ENCODE measurements around the gene DNAJB6. TPM values are rescaled to one million over a fixed set of nuclear protein-coding genes. Genes with fewer than 3 reads are reported as not detected.
A peak's percentile ranks its signal among the peaks of the same experiment; 100 is the strongest.

The DNAJB6 gene
- total RNA-seq, 2 experiments from 2014 or later, result 69.3 to 74.9 TPM

GRCh38 chr7:157358041-157358752 lies 21.4 kb downstream of the DNAJB6 start:
- Mint-ChIP-seq H3K36me3 (ENCODE audit: low read depth) (peaks cover 52% of the 10 kb centered on the region), H3K27ac (peak overlapping the region; percentile 47), H3K4me1 (ENCODE audit: low read depth) (peaks cover 45% of the 10 kb centered on the region), H3K27me3 (ENCODE audit: low read depth) (no peaks in the 10 kb centered on the region), H3K4me3 (no peak overlapping the region), H3K9me3 (ENCODE audit: insufficient read depth) (no peaks in the 10 kb centered on the region)
- ChIA-PET CTCF (interaction anchor here (1.5 kb wide), 1 partner anchor 20 kb away, joined by 3 read pairs; no protein-coding TSS in a partner anchor), POLR2A (interaction anchor here (1.2 kb wide), 1 partner anchor 10 kb away, joined by 3 read pairs; no protein-coding TSS in a partner anchor)
- ATAC-seq (no peak), DNase-seq (no peak)

DNA sequence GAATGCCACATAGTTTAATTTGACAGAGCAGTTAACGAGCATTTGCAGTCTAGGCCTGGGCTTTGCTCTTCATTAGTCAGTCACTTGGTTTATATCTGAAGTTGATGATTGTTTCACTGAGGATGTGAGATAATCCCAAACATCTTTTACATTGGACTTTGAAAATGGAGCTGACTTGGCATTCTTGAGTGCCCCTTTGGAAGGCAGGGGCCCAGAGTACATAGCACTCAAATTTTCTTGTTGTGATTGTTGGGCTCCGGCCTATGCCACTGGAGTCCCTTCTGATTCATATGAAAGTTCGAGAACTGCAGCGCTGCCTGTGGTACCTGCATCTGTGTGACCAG lies 21.9 kb downstream of the DNAJB6 start:
- ChIA-PET CTCF (interaction anchor here (1.5 kb wide), 1 partner anchor 20 kb away, joined by 3 read pairs; no protein-coding TSS in a partner anchor), POLR2A (interaction anchor here (1.2 kb wide), 1 partner anchor 10 kb away, joined by 3 read pairs; no protein-coding TSS in a partner anchor)
- H3K4me3 Mint-ChIP-seq, result no peak overlapping the region
- H3K27me3 Mint-ChIP-seq (ENCODE audit: low read depth), result no peaks in the 10 kb centered on the region
- DNase-seq, result no peak
- peaks cover 40% of the 10 kb centered on the region for H3K4me1 Mint-ChIP-seq (ENCODE audit: low read depth)
- no peaks in the 10 kb centered on the region for H3K9me3 Mint-ChIP-seq (ENCODE audit: insufficient read depth)
- no peak for ATAC-seq
- H3K36me3 Mint-ChIP-seq (ENCODE audit: low read depth), result peaks cover 56% of the 10 kb centered on the region
- no peak overlapping the region for H3K27ac Mint-ChIP-seq

- Mint-ChIP-seq H3K36me3 (ENCODE audit: low read depth) (peaks cover 58% of the 10 kb centered on the region), H3K27ac (no peak overlapping the region), H3K4me3 (no peak overlapping the region), H3K9me3 (ENCODE audit: insufficient read depth) (no peaks in the 10 kb centered on the region), H3K27me3 (ENCODE audit: low read depth) (no peaks in the 10 kb centered on the region), H3K4me1 (ENCODE audit: low read depth) (peaks cover 37% of the 10 kb centered on the region)
- no peak for ATAC-seq
- ChIA-PET POLR2A (no interaction called here), CTCF (no interaction called here)
- DNase-seq, result no peak
These were observed 22.8 kb downstream of the DNAJB6 start for GRCh38 chr7:157359581-157359980.

- no peaks in the 10 kb centered on the region for H3K27me3 Mint-ChIP-seq (ENCODE audit: low read depth)
- H3K4me3 Mint-ChIP-seq, result no peak overlapping the region
- ChIA-PET CTCF (no interaction called here), POLR2A (no interaction called here)
- no peak overlapping the region for H3K27ac Mint-ChIP-seq
- H3K4me1 Mint-ChIP-seq (ENCODE audit: low read depth), result peaks cover 29% of the 10 kb centered on the region
- no peak for DNase-seq
- no peak for ATAC-seq
- H3K36me3 Mint-ChIP-seq (ENCODE audit: low read depth), result peaks cover 63% of the 10 kb centered on the region
- no peaks in the 10 kb centered on the region for H3K9me3 Mint-ChIP-seq (ENCODE audit: insufficient read depth)
These were observed 23.8 kb downstream of the DNAJB6 start for GRCh38 chr7:157360483-157361025.

DNA sequence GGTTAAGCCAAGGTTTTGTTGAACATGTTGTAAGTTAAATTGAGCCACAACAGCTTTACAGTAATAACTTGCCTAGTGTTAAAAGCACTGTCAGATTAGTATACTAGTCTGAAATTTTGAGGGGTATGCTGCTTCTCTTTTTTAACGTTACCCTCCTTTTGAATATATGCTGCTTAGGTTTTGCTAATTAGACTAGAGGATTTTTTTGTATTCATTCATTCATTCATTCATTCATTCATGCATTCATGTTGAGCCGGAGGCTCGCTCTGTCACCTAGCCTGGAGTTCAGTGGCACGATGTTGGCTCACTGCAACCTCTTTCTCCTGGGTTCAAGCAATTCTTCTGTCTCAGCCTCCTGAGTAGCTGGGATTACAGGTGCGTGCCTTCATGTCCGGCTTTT lies 24.7 kb downstream of the DNAJB6 start:
- DNase-seq (no peak), ATAC-seq (no peak)
- Mint-ChIP-seq H3K4me1 (ENCODE audit: low read depth) (peaks cover 22% of the 10 kb centered on the region), H3K4me3 (no peak overlapping the region), H3K9me3 (ENCODE audit: insufficient read depth) (no peaks in the 10 kb centered on the region), H3K36me3 (ENCODE audit: low read depth) (peaks cover 69% of the 10 kb centered on the region), H3K27ac (no peak overlapping the region), H3K27me3 (ENCODE audit: low read depth) (no peaks in the 10 kb centered on the region)
- ChIA-PET POLR2A (no interaction called here), CTCF (no interaction called here)

- ChIA-PET CTCF (no interaction called here), POLR2A (no interaction called here)
- ATAC-seq (no peak), DNase-seq (no peak)
- H3K4me1 Mint-ChIP-seq (ENCODE audit: low read depth), result peaks cover 11% of the 10 kb centered on the region
- no peak overlapping the region for H3K4me3 Mint-ChIP-seq
- peaks cover 70% of the 10 kb centered on the region for H3K36me3 Mint-ChIP-seq (ENCODE audit: low read depth)
- no peaks in the 10 kb centered on the region for H3K27me3 Mint-ChIP-seq (ENCODE audit: low read depth)
- no peaks in the 10 kb centered on the region for H3K9me3 Mint-ChIP-seq (ENCODE audit: insufficient read depth)
- H3K27ac Mint-ChIP-seq, result peak overlapping the region; percentile 40
These were observed 25.9 kb downstream of the DNAJB6 start for GRCh38 chr7:157362729-157363128.

- peaks cover 11% of the 10 kb centered on the region for H3K4me1 Mint-ChIP-seq (ENCODE audit: low read depth)
- ATAC-seq (no peak), DNase-seq (no peak)
- CTCF ChIA-PET, result interaction anchor here (1.2 kb wide), 1 partner anchor 93 kb away, joined by 3 read pairs; no protein-coding TSS in a partner anchor
- POLR2A ChIA-PET, result no interaction called here
- peaks cover 68% of the 10 kb centered on the region for H3K36me3 Mint-ChIP-seq (ENCODE audit: low read depth)
- H3K27ac Mint-ChIP-seq, result no peak overlapping the region
- H3K4me3 Mint-ChIP-seq, result no peak overlapping the region
- H3K27me3 Mint-ChIP-seq (ENCODE audit: low read depth), result no peaks in the 10 kb centered on the region
- no peaks in the 10 kb centered on the region for H3K9me3 Mint-ChIP-seq (ENCODE audit: insufficient read depth)
These were observed 29.9 kb downstream of the DNAJB6 start for GRCh38 chr7:157366722-157367121.

- Mint-ChIP-seq H3K4me1 (ENCODE audit: low read depth) (peaks cover 22% of the 10 kb centered on the region), H3K27ac (peak overlapping the region; percentile 58), H3K36me3 (ENCODE audit: low read depth) (peaks cover 76% of the 10 kb centered on the region), H3K4me3 (no peak overlapping the region), H3K27me3 (ENCODE audit: low read depth) (no peaks in the 10 kb centered on the region), H3K9me3 (ENCODE audit: insufficient read depth) (no peaks in the 10 kb centered on the region)
- ChIA-PET CTCF (interaction anchor here (0.7 to 1.4 kb wide), 3 partner anchors 13 to 31 kb away, joined by 3 read pairs; no protein-coding TSS in a partner anchor), POLR2A (interaction anchor here (1.0 kb wide), 1 partner anchor 15 kb away, joined by 3 read pairs; no protein-coding TSS in a partner anchor)
- DNase-seq, result no peak
- ATAC-seq, result no peak
These were observed 32.2 kb downstream of the DNAJB6 start for GRCh38 chr7:157368955-157369354.

DNA sequence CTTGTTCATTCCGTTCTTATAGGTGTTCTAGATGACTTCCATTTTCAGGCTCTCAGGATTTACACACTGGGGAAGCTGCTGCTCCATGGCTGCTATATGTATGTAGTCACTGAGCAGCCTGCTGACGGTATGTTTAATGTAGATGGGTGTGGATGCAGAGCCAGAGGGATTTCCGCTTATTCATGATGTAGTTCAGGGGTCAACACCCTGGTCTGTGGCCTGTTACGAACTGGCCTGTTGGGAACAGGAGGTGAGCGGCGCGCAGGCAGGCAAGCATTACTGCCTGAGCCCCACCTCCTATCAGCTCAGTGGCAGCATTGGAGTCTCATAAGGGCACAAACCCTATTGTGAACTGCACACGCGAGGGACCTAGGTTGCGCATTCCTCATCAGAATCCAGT lies 33.9 kb downstream of the DNAJB6 start:
- Mint-ChIP-seq H3K36me3 (ENCODE audit: low read depth) (peaks cover 78% of the 10 kb centered on the region), H3K4me3 (no peak overlapping the region), H3K27ac (no peak overlapping the region), H3K4me1 (ENCODE audit: low read depth) (peaks cover 40% of the 10 kb centered on the region), H3K9me3 (ENCODE audit: insufficient read depth) (no peaks in the 10 kb centered on the region), H3K27me3 (ENCODE audit: low read depth) (no peaks in the 10 kb centered on the region)
- ChIA-PET POLR2A (no interaction called here), CTCF (interaction anchor here (1.2 kb wide), 1 partner anchor 16 kb away, joined by 3 read pairs; no protein-coding TSS in a partner anchor)
- DNase-seq, result no peak
- no peak for ATAC-seq

DNA sequence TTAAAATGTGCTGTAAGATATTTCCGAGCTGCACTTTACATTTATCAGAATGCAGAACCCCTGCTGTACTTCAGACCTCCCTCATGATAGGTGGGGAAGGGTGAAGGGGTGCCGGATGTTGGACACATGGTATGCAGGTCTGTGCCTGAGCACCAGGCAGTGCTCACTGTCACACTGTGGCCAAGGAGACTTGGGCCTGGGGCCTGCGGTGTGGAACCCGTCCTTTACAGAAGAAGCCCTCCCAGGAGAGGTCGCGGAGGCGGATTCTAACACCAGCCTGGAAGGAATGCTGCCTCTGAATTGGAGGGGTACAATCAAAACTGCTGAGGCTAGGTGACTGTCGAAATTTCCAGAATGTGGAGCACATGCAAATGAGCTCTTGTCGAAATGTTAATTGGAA lies 34.5 kb downstream of the DNAJB6 start:
- CTCF ChIA-PET, result interaction anchor here (1.2 kb wide), 1 partner anchor 16 kb away, joined by 3 read pairs; no protein-coding TSS in a partner anchor
- DNase-seq, result no peak
- no peak overlapping the region for H3K4me3 Mint-ChIP-seq
- peaks cover 79% of the 10 kb centered on the region for H3K36me3 Mint-ChIP-seq (ENCODE audit: low read depth)
- no peak overlapping the region for H3K27ac Mint-ChIP-seq
- H3K9me3 Mint-ChIP-seq (ENCODE audit: insufficient read depth), result no peaks in the 10 kb centered on the region
- peaks cover 45% of the 10 kb centered on the region for H3K4me1 Mint-ChIP-seq (ENCODE audit: low read depth)
- POLR2A ChIA-PET, result no interaction called here
- H3K27me3 Mint-ChIP-seq (ENCODE audit: low read depth), result no peaks in the 10 kb centered on the region
- no peak for ATAC-seq

GRCh38 chr7:157372300-157373232 lies 35.8 kb downstream of the DNAJB6 start:
- Mint-ChIP-seq H3K36me3 (ENCODE audit: low read depth) (peaks cover 76% of the 10 kb centered on the region), H3K27ac (peak overlapping the region; percentile 0), H3K4me1 (ENCODE audit: low read depth) (peaks cover 55% of the 10 kb centered on the region), H3K4me3 (no peak overlapping the region), H3K27me3 (ENCODE audit: low read depth) (no peaks in the 10 kb centered on the region), H3K9me3 (ENCODE audit: insufficient read depth) (no peaks in the 10 kb centered on the region)
- DNase-seq, result no peak
- ChIA-PET POLR2A (no interaction called here), CTCF (no interaction called here)
- peak; percentile 5 for ATAC-seq

Measured in activated CD8-positive, alpha-beta T cell treated with anti-CD3 and anti-CD28 coated beads, Interleukin-2, amount 10 ng/mL, durations not matched to agents 7 days and 5 days (primary cell).